Forelimb muscle (tissue), 1 donor: ENCODE data around the gene MINK1. TPM values are rescaled to one million over a fixed set of nuclear protein-coding genes. Genes with fewer than 3 reads are reported as not detected.

Experiments used
- DNase-seq: peaks from one replicate; pipeline ENCODE4 v3.0.0-alpha.2; 2013; ENCODE audit warnings: low read depth
- polyA plus RNA-seq: library from polyadenylated mRNA; unstranded; fragments of 120-200 nt; gene quantifications from one replicate; pipeline ENCODE4 v1.2.1, GENCODE V29; 2013; ENCODE audit not compliant: insufficient read length

Gene MINK1
- polyA plus RNA-seq: 25.4 TPM

DNA sequence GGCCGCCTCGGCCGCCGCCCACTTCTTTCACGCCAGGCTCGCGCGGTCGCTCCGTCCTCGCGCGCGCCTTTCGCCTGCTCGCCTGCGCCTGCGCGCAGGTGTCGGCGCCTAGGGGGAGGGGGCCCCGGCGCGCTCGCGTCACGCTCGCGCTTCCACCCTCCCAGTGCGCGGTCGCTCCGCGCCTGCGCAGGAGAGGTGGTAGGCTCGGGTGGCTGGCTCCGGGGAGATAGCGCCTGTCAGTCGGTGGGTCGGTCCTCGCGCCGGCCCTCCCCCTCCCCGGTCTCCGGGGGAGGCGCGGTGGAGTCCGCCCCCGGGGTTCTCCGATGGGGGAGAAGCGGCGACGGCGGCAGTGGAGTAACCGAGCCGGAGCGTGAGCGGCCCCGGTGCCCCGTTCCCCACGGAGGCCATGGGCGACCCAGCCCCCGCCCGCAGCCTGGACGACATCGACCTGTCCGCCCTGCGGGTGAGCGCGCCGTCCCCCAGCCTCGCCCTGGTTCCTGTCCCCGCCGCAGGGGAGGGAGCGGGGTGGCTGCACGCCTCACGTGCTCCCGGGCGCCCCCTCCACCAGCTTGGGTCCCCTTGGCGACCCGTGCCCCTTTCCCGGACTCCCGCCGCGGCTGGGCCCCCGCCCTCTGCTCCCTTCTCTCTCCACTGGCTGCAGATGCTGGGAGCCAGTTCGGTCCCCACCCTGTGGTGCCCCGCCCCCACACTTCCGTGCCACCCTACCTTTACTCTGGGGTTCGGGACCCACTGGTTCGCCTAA, at the start of gene MINK1:
Gene MINK1, plus strand, starts transcription at position 163 of the 763 bp plus-strand sequence. Its CDS starts 244 bp downstream, at position 407.
- peak; percentile 92 for DNase-seq

DNA sequence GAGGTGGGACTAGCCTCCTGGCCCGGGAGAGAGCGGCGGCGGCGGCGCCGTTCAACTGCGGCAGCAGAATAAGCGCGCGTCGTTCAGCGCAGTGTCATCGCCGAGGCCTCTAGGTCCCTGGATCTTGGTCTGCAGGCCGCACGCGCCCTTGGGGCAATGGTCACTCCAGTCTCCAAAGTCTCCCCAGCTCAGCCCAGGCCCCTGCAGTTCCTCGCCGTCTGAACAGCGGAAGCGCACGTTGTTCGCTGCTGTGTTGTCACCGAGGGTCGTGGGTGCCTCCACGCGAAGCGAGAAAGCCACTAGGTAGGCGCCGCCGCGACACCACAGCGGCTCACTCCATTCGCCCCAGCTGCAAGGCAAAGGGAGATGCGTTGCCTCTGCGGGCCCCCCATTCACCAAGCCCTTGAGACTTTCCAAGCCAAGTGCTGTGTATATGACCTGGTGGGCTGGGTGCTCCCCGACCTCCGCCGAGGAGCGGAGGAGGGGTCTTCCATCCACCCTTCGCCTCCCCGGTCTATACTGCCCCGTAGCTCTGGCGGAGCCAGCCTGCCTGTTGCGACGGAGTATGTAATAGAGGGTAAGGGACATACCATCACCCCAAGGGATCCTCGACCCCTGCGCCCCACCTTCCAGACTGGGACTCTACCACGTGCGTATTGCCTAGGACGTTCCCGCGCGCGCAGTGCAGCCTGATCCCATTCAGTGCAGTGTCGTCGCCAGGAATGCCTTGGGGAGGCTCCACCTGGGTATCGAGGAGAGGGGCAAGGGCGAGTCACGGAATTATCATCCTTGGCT, 47.6 kb upstream of the MINK1 start:
- no peak for DNase-seq

DNA sequence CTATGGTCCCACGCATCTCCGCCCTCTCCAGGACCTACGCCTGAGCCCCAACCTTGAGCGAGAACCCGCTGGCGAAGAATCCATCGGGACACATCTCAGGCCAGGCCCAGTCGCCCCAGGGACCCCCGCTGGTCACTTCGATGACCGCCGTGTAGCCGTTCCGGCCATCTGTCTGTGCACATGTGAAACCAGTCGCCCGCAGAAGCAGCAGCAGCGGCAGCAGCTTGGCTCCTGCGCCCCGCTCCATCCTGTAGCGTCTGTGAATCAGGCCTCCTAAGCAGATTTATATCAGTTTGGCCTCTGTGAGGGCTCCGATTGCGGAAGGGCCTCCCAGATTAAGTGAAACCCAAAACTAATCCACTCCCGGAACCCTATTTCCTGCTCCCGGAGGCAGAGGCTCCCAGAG, 47.0 kb upstream of the MINK1 start, which contains the start of gene VMO1:
Gene VMO1, minus strand, starts transcription at position 259 of the 406 bp plus-strand sequence. Its CDS starts 12 bp downstream, at position 247.
- no peak for DNase-seq

DNA sequence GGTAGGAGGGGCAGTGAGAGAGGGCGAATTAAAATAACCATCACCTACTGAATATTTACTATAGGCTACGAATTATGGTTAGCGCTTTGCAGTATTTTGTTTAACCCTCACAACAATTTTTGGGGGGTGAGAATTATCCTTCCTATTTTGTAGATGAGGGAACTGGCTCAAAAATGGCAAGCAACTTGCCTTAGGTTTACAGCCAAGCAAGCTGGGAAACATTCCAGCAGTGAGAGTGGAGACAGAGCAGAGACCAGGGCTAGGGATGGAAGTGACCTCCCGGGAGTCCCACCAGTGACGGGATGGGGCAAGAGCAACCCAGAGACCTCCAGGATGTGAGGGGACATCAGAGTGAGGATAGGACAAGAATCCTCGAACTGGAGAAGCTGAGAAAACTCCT, 46.6 kb upstream of the MINK1 start:
- DNase-seq: no peak

DNA sequence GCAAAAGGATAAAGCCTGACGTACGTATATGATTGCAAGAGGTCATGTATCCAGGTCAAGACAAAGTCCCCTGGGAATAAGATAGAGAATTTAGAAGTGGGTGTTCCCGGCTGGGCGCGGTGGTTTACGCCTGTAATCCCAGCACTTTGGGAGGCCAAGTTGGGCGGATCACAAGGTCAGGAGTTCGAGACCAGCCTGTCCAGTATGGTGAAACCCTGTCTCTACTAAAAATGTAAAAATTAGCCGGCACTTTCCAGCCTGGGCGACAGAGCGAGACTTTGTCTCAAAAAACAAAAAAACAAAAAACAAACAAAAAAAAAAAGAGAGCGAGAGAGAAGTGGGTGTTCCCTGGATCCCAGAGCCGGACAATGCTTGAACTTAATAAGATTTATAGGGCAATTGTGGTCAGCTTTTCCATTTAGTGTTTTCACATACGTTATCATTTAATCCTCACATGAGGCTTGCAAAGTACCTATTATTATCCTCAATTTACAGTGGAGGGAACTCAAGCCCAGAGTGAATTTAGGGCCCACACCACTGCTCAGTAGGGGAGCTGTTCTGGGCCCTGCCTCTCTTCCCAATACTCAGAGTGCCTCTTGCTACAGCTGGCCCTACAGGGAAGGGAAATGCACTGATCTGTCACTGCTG, 44.9 kb upstream of the MINK1 start:
- DNase-seq: no peak

DNA sequence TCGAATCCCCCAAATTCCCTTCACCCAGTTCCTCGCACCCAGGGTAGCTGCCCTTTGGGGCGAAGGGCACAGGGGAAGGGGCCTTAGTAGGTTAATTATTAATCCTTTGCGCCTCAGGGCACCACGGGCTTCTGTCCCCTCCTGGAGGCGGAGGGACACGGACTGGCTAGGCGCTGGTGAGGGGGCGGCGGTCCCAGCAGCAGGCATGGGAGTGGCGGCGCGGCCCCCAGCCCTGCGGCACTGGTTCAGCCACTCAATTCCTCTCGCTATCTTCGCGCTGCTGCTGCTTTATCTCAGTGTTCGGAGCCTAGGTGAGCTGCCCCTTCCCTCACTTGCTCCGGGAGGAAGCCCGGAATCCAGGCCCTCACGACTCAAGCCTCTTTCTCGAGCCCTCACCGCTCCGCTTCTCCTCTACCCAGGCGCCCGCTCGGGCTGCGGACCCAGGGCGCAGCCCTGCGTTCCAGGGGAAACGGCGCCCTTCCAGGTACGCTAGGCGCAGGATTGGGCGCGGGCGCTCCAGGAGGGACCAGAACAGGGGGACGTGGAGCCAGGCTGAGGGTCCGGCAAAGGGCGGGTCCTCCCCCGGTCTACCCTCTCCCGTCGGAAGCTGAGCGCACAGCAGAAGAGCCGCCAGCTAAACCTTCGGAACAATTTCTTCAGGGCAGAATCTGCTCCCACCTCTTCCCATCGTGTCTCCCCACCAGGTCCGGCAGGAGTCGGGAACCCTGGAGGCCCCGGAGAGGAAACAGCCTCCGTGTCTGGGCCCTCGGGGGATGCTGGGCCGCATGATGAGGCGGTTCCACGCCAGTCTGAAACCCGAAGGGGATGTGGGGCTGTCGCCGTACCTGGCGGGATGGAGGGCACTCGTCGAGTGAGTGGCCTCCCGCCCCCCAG, 44.1 kb upstream of the MINK1 start, which contains the start of gene GLTPD2:
Gene GLTPD2, plus strand, starts transcription at position 158 of the 894 bp plus-strand sequence. Its CDS starts 48 bp downstream, at position 206.
- no peak for DNase-seq

DNA sequence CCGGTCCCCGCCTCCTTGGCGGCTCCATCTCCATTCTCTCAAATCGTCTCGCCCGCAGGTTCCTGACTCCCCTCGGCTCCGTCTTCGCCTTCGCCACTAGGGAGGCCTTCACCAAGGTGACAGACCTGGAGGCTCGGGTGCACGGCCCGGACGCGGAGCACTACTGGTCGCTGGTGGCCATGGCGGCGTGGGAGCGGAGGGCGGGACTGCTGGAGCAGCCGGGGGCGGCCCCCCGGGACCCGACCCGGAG, 43.5 kb upstream of the MINK1 start:
- no peak for DNase-seq

DNA sequence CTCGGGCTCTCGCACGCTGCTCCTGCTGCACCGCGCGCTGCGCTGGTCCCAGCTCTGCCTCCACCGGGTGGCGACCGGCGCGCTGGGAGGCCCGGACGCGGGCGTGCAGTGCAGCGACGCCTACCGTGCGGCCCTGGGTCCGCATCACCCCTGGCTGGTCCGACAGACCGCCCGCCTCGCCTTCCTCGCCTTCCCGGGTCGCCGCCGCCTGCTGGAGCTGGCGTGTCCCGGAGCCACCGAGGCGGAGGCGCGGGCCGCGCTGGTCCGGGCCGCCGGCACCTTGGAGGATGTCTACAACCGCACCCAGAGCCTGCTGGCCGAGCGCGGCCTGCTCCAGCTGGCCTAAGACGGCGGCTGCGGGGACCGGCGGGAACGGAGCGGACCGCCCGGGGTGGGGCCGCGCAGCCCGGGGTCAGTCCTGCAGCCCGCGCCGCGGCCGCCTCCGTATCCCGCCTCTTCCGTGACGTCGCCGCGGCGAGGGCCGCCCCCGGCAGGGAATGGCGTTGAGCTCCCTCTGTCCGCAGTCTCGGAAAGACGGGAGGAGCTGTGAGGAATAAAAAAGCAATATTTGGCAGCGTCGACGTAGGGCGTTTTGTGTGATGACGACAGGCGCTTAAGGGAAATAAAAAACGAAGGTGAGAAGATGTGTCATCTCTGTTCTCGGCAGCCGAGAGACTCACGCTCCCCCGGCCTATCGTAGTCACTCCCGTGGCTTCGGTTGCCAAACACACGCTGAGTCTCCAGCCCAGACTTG, 43.0 kb upstream of the MINK1 start:
- peak; percentile 78 for DNase-seq

DNA sequence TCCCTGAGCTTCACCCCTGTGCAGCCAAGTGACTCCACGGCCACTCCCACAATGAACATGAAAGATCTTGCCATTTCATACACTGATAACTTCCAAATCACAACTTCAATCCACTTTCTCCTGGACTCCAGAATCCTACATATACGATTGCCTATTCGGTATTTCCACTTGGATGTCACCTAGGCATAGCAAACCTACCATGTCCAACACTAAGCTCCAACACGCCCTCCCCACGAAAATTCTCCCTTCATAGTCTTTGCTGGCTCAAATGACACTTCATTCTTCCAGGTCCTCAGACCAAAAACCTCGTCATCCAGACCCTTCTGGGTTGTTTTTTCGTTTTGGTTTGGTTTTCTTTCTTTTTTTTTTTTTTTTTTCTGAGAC, 42.4 kb upstream of the MINK1 start:
- no peak for DNase-seq

DNA sequence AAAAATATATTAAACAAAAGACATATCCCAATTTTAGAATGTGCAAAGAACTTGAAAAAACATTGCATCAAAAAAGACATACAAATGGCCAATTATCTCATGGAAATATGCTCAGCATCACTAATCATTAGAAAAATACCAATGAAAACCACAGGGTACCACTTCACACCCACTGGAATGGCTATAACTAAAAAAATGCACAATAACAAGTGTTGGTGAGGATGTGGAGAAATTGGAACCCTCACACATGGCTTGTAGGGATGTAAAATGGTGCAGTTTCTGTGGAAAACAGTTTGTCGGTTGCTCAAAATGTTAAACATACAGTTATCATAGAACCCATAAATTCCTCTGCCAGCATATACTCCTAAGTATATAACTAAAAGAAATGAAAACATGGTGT, 38.0 kb upstream of the MINK1 start:
- no peak for DNase-seq

DNA sequence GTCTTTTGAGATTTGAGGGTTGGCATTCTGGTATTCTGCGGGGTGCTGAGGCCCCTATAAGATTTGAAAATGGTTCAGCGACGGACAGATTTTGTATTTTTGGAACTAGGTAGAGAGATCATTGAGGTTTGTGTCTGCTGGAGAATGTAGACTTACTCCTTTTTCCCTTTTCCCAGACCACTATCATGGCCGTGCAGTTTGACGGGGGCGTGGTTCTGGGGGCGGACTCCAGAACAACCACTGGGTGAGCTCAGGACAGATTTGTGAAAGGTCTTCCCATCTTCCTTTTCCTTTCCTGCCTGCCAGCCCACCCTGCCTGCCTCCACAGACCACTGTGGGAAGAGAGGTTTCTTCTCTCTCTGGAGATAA, 36.6 kb upstream of the MINK1 start:
- DNase-seq: no peak

DNA sequence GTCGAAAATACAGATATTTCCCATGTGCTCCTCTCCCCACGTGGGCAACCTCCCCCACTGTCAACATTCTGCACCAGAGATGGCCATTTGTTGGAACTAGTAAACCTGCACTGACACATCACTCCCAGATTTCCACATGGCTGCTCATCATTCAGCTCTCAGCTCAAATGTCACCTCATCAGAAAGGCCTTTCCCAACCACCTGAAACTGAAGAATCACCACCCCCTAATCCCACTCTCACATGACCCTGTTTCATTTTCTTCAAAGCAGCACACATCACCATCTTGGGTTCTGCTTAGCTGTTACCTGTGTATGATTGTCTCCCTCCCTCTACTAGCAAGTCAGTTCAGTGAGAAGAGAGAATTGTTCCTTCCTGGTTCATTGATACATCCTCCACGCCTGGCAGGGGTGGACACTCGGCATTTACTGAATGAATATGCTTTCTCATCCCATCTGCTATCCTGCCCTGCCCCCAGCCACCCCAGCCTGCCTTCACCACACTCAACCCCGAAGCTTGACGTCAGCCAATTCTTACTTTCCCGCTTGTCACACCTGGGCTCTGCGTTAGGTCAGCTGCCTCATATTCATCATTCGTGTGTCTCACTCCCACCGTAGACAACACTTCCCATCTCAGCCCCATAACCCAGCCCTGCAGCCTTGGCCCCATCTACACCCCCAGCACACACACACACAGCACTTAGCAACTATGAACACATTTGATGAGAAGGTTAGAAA, 32.5 kb upstream of the MINK1 start:
- DNase-seq: no peak

DNA sequence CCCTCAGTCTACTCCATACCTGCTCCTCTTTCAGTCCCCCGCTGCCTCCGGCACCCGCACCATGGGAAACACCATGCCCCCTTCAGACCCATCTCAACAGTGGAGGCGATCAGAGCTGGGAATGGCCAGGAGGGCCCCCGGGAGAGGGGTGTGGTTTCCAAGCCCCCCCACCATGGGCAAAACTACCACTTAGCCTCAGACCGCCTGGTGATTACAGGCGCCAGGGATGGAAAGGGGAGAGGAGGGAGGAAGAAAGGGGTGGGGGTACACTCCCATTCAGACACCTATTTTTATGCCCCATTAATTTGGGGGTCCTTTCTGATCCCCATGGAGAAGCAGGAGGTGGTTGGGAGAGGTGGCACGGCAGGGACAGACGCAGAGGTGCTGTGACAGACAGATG, 30.9 kb upstream of the MINK1 start, which contains the start of gene C17orf114:
Gene C17orf114, minus strand, starts transcription at position 101 of the 400 bp plus-strand sequence.
- DNase-seq: no peak

DNA sequence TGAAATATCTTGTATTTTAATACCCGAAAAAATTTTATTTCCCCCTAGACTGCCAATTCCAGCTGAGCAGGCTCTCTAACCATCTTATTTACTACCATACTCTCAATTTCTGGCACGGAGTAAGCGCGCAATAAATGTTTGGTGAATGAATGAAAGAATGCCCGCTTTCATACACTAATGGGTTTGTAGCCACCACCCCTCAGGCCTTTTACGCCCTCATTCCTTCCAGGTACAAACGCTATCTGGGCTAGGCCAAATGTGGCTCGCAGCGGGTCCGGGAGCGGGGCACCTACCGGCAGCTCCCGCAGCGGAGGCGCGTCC, 26.7 kb upstream of the MINK1 start:
- DNase-seq: no peak

DNA sequence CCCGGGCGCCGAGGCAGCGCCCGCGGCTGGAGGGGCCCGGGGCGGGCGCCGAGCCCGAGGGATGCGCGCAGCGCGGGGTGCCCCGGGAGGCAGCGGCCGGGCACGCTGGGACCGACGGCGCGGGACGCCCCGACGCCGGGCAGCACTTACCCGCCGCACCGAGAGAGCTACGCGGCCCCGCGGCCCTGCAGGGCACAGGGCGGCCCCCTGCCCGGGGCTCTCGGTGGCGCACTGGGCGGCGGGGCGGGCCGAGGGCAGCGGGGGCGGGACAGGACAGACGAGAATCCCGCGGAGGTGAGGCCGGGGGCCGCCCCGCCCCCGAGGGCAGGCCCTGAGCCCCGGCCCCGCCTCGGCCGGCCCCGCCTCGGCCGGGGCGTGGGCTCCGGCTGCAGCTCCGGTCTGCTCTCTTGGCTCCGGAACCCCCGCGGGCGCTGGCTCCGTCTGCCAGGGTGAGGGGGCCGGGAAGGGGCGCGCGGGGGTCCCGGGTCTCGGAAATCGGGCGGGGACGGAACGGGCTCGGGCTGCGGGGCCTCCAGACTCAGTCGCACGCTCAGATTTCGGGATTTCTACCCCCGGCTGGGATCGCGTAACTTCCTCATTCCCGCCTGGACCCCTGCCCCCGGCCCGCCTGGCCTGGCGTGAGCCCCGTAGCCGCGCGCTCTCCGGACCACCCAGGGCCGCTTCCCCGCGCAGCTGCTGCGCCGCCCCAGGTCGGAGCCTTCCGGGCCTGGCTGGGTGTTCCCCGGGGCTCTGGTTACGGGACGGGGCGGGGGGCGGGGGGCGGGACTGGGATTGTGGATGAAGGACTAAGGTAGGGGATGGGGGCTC, 26.1 kb upstream of the MINK1 start, which contains the start of gene PLD2:
Gene PLD2, plus strand, starts transcription at position 376 of the 828 bp plus-strand sequence. CDS start 621 bp downstream, outside the sequence.
- DNase-seq: peak; percentile 71

DNA sequence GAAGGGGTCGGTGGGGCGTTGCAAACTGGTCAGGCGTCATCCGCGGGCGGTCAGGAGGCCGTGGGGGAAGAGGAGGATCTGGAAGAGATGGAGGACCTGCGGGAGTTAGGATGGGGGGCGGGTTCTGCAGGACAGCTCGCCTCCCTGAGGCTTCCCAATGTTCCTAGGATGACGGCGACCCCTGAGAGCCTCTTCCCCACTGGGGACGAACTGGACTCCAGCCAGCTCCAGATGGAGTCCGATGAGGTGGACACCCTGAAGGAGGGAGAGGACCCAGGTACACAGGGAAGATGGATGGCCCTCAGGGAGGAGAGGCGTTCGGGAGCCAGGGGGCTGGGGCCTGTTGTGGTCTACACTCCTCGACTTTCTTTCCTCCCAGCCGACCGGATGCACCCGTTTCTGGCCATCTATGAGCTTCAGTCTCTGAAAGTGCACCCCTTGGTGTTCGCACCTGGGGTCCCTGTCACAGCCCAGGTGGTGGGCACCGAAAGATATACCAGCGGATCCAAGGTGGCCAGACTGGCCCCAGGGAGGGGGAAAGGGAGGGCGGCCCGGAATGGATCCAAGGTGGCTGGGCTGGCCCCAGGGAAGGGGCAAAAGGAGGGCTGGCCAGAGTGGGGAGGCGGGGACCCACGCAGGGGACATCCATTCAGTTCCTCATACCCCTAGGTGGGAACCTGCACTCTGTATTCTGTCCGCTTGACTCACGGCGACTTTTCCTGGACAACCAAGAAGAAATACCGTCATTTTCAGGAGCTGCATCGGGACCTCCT, 25.3 kb upstream of the MINK1 start:
- DNase-seq: no peak

DNA sequence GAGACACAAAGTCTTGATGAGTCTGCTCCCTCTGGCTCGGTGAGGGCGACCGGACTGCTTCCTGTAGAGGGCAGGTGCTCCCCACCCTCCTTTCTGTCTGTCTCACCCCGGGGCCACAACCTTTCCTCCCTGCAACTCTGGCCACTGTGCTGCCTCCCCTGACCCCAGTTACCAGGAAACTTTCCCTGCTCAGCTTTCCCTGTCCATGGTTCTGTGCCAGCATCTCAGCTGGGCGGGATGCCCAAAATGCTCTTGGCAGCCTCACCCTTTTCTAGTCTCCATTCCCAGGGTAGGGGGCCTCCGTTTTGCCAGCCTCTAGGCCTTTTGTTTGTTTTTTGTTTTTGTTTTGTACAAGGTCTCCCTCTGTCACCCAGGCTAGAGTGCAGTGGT, 24.8 kb upstream of the MINK1 start:
- DNase-seq: no peak

DNA sequence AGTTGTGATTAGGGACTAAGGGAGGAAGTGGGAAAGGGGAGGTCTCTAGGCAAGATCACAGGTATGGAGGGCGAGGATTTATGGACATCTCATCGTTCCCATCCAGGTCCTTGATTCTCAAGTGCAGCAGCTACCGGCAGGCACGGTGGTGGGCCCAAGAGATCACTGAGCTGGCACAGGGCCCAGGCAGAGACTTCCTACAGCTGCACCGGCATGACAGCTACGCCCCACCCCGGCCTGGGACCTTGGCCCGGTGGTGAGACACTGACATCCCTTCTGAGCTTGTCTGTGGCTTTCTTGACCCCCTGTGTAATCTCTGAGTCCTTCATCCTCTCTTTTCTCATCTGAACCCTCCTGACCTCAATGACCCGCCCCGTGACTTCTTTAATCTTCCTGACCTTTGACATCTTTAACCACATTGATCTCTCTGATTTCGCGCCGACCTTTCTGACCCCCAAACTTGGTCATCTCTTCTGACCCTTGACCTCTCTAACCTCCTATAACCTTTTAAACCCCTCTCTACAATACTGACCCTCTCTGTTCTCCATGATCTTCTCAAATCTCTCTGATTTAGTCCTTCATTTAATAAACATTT, 22.3 kb upstream of the MINK1 start:
- DNase-seq: no peak
